Medulla oblongata (tissue), 1 donor: ENCODE results near the gene TXNDC11.

ENCODE experiments used
- DNase-seq: peaks from one replicate; pipeline ENCODE4 v3.0.0-alpha.2; 2015; ENCODE audit errors: extremely low spot score

Gene TXNDC11

DNA sequence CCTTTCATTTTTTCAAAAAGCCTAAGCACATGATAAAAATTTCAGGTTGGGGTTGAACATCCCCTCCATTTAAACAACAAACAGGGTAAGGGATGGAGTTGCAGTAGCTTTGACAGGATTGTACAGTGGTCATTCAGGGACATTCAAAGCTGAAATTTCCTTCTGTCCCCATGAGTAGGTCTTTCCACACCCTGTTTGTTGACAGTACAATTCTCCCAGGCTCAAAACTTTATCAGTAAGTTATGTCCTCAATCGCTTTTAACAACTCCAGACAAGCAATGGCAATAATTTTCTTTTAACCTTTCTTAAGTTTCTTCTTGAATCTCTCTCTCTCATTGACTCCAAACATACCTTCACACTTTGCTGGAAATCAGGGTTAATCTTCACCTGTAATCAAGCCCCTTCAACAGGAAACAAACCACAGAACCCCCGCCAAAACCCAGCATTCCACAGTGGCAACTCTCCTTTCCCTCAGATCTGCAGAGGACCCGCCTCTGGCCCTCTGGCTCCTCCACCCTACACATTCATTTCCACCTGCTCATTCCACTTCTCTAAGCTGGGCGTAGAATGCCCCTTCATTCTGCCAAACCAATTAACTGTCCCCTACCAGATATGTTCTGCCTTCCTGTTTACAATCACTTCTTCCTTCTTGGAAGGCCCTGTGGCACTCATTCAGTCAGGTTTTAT is 20.7 kb downstream of the TXNDC11 start:
- no peak for DNase-seq

DNA sequence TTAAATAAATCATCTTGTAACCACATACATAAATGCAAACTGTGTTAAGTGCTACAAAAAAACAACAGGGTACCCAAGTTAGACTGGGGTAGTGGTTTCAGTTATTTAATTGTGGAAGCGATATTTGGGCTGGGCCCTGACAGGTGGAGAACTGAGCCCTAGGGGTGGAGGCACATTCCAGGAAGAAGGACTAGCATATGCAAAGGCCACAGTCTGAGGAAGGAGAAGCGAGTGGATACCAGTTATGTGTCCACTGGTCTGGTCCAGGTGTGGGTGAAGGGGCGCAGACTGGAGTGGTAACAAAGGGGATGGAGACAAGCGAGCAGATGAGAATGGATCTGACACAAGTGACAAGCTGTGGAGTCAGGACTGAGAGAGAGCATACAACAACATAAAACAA is 22.9 kb downstream of the TXNDC11 start:
- no peak for DNase-seq

DNA sequence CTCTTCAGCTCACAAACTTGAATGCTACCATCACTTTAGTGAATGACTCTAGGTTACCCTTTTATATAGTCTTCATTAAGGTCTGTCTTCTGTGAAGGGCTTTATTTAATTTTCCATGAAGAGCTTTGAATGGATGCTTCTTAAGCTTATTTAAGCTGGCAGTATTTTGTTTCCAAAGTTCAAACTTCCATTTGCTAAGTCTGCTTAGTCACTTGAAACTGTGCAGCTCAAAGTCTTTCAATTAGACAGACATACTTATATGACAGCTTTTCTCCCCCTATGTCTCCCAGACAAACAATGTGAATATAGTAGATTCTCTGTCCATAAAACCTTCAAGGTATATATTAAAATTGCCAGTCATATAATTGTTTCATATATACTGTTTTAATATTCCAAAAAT is 23.5 kb downstream of the TXNDC11 start:
- DNase-seq = no peak

DNA sequence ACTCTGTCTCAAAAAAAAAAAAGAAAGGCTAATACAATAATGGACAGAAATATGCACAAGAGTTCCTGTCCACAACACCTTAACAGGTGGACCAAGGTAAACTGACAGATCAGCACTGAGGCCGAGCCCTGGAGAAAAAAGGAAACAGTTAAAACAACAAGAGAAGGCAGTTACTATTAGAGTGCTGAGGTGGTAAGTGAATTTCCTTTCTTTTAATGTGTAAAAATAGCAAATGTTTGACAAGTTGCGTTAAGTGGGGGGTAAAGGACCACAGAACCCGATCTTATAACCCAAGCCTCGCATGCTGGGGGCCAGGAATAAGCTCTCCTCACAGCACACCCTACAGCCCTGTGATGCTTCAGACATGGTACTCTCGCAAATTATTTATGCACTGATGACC is 24.8 kb downstream of the TXNDC11 start:
- no peak for DNase-seq

DNA sequence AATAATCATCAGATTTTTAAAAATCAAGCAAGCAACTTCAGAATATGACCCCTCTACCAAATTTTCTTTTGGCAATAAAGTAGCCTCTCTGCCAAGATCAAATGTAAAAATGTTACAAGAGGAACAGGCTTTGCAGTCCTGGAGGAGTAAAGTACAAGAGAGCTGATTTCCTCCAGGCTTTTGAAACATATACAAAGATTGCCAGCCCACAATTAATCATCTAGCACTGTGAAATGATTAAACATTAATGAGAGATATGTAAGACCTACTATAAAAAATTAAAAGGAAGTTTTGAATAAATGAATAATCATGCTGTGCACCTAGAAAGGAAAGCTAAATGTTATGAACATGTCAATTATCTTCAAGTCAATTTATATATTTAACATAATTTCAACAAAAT is 26.3 kb downstream of the TXNDC11 start:
- no peak for DNase-seq

DNA sequence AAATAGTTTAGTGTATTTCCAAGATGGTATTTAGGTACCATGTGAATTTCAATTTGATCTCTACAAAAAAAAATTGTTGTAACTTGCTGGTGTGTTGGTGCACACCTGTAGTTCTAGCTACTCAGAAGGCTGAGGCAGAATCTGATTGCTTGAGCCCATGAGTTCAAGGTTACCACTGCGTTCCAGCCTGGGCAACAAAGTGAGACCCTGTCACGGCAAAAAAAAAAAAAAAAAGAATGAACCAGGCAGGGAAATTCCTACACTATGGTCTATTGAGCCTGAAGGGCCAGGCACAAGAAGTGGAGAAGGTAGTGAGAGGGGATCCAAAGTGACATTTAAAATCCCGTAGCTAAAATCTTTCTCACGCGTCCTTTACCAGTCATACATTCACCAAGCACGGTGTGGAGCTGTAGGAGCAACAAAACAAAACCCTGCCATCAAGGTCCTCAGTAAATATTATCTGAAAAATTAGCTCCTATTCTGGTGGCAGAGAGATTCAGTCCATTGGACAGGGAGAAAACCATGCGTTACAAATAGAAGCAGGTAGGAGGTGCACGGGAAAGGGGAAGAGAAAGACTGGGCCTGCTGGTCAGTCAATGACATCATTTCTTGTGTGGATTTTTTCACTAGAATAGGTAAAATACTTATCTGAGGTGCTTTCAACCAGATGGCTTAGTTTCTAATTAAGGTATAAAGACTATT is 27.3 kb downstream of the TXNDC11 start:
- DNase-seq = no peak

DNA sequence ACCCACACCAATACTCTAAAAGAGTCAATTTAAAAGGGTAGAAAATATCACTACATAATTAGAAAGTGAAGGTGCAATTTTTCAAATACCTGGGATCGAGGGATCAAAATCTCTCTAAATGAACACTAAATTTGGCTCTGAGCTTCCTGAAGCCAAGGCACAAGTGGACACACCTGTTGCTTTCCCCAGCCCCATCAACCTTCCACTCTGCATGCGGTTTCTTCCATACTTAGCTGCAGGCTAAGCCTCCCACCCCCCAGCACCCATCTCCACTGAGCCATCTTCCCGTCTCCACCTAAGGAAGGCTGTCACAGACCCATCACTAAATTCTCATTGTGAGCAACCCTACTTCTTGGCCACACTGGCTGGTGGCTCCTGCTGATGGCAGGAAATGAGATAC is 30.5 kb downstream of the TXNDC11 start:
- no peak for DNase-seq

DNA sequence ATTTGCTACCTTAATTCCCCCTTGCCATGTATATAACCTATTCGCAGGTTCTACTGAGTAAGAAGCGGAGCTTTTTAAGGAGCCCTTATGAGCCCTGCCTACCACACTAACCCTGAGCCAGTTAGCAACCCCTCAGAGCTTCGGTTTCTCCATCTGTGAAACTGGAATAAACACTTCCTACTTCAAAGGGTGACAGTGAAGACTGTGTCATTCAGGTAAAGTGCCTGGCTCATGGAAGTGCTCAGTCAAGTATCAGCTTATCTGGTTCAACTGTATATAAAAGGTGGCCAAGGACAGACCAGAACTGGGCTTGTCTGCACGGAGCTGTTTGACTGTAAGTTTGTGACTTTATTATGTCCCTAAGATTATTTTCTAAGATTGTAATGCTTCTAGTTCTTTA is 31.0 kb downstream of the TXNDC11 start:
- no peak for DNase-seq

DNA sequence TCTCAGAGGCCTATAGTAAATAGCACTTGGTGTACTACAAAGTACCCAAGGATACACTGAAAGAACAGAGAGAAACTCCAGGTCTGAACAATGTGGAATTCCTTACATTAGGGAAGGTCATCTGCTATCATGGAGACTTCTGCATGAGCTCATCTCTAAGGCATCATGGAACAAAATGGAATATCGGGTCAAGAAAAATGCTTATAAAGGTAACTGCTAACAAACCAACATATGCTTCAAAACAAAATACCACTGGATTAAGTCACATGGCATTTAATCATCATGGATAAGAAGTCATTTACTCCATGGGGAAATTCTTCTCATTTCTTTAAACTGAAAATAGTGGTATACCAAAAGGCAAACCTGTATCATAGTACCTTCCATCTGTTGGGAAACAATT is 34.2 kb downstream of the TXNDC11 start:
- no peak for DNase-seq

DNA sequence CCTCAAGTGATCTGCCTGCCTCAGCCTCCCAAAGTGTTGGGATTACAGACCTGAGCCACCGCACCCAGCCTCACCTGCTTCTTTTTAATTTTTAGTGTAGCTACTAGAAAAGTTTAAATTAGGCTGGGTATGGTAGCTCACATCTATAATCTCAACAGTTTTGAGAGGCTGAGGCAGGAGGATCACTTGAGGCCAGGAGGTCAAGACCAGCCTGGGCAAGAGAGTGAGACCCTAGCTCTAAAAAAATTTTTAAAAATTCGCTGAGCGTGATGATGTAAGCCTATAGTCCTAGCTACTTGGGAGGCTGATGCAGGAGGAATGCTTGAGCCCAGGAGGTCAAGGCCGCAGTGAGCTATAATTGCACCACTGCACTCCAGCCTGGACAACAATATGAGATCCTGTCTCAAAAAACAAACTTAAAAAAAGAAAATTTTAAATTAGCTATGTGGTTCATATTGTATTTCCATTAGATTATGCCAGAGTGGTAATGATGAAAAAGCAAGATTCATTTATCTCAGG is 34.9 kb downstream of the TXNDC11 start:
- no peak for DNase-seq

DNA sequence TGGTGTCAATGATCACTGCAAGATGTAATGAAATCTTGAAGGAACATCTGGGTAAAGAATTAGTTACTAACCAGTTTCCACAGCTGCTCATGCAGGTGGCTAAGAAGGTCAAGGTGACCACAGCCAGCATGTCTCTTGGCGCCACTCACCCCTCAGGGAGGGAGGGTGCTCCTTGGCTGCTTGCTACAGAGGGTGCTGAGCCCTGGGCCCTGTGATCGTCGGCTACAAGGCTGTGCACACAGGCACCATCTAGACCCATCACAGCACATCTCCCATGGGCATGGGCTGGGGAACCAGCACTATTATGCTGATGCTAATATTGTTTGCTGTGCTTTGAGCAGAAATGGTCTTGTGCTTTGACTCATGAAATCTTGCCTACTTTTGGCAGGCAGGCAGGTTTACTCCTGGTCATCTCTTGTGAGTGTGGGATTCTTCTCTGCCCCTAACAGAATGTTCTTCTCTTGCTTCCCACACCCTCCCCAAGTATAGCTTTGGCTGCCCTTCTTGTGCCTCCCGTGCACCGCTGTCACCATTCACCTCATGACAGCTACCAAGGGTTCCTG is 36.4 kb downstream of the TXNDC11 start:
- DNase-seq = peak; percentile 68

DNA sequence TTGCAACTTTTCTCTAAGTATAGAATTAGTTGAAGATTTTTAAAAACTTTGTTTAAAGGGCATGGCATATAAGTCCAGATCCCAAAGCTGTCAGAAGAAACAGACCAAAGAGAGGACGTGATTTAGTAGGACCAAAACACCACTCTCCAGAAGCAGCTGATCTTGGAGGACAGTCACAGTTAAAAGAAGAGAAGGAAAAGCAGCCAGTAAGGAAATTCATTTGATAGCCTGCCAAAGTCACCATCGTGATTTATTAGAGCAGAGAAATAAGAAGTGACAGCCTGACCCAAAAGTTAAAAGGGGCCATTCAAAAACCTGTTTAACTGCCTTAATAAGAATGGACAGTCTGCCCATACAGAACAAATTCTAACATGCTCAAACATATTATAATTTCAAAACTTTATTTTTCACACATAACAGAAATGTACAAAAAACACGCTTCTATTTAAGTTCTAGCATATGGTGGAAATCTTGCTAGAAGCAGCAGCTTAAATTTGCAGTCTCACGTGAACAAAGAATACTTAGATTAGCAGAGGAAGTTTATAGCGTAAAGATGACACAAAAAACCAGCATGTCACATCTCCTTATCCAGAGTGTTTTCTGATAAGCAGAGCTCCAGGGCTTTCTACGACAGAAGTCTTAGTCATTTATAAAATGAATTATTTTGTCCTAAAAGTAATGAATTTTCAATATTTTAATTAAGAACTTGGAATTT is 37.2 kb downstream of the TXNDC11 start:
- DNase-seq = peak; percentile 65

DNA sequence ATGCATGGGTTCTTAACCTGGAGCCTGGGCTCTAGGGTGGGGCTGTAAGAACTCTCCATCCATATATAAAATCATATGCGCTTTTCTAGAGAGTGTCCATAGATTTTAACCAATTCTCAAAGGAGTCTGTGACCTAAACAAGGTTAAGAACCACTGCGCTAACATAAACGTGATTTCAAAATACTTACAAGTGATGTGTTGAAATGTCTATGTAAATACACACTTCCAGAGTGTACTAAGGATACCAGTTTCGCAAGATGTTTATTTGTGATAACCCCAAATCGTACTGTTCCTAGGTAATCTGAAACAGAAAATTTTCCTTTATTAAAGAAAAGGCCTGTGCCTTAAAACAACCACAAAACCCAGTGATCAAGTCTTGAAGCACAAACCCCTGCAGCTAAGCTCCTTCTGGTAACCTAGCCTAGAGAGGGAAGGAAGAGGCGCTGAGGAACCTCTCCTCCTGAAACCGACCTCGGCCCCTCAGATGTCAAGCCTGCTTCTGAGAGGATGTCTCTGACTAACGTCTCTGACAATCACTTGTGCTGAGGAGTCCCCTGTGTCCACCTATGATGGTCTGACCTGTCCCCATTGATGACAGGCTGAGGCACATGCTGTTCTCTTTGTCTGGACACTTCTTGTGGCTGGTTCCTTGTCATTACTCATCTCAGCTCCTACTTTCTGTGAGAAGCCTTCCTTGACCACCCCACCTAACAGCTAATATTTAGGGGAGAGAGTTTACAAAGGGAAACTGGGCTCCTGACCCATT is 42.2 kb downstream of the TXNDC11 start:
- no peak for DNase-seq

DNA sequence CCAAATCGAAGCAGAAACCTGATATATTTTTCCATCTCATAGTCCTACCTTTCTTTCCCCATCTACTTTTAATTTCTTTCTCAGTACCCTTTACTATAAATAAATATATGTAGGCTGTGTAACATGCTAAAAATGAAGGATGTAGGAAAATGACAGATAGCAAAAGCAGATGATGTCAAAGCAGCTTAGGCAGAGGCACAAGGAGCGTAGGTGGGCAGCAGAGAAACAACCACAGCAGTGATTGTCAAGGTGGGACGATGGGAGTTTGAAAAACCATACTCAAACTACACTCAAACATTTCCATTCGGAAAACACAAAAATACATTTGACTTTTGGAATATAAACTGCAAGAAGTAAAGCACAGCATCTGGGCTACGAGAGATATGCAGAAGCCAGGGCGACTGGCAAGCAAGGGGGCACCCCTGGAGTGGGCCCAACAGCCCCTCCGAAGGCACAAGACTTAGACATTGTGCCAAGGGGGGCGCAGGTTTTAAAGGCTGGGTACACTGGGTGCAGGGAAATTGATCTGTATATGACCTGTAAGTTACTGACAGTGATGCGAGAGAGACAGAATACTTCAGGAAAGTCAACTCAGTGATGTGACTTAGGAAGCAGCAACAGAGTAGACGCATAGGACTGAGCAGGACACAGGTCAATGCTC is 43.3 kb downstream of the TXNDC11 start:
- no peak for DNase-seq

DNA sequence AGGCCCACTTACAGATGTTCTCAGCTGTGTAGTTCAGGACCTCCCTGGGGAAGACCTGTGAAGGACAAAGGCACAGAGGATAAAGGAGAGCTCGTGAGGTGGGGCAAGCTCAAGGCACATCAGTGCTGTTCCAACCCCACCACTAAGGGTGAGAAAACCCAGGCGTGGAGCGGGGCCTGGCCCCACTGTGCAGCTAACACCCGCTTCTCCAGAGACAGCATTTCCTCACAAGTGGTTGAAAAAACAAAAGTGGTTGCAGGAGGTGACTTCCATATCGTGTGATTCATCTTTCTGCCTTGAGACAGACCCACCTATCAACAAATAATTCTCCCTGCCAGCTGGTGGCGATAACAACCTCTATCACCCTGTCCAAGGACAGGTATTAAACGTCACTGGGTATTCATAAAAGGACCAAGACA is 44.4 kb downstream of the TXNDC11 start:
- DNase-seq = no peak

DNA sequence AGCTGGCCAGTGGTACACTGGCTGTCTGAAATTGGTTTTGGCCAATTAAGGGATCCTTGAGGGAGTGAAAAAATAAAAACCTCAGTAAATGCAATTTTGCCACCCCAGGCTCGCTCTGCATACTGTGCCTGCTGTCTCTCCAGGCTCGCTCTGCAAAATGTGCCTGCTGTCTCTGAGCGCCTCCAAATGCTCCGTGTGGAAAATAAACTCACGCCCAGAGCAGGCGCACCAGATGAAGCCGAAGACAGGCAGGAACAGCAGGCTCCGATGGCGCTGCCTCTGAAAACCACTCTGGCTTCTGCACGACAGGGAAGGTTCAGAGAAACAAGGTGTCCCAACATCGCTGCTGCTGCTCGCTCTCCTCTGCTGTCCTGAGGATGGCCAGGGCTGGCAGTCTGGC is 45.3 kb downstream of the TXNDC11 start:
- no peak for DNase-seq

DNA sequence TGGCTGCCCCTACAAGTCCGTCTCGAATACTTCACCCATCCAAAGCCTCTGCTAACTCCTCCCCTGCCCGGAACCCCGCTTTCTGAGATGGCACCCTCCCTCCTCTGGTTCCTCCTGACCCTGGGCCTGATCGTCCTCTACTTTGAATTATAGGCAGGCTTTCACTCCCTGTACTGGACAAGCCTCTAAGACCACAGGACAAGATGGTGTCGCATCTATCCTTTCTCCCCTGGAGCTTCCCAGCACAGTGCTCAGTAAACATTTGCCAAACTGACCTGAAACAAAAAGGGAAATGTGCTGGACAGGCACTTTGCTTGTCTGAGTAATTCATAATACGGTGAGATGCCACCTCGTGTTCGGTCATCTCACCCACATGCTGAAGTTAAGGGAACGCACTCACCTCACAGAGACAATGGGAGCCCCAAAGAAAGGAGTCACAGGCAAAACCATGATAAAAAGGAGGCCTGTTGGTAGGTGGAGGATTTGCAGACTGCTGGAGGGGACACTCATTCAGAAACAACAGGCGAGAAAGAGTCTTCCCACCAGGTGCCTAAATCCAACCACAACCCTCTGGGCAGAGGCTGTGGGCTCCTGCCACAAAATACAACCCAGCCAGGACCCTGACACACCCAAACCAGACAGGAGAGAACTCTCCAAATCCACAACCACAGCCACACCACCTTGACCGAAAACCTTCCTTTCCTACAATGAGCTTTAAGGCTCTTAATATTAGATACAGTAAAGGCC is 46.2 kb downstream of the TXNDC11 start:
- no peak for DNase-seq

DNA sequence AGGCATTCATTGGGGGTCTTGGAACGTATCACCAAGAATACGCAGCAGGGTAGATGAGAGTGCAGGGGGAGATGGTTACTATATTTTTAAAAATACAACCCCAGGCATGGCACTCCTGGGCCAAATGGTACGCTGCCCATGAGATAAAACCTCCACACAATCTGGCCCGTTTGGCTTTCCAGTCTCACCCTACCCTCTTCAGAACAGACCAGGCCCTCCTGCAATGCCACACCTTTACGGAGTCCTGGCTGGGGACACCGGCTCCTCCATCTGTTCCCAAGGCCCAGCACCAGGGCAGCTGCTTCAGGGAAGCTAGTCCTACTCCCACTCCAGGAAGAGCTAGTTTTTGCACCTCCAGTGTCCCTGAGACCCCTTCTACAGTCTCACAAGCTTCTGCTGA is 50.0 kb downstream of the TXNDC11 start:
- no peak for DNase-seq

DNA sequence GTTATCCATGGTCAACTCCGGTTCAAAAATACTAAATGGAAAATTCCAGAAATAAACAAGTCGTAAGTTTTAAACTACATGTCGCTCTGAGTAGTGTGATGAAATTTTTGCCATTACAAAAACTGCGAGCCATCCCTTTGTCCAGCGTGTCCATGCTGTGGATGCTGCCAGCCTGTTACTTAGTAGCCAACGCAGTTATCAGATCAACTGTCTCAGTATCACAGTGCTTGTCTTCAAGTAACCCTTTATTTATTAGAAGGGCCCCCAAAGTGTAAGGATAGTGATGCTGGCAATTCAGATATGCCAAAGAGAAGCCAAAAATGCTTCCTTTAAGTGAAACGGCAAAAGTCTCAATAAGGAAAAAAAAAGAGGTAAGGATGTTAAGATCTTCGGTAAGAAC is 50.5 kb downstream of the TXNDC11 start:
- DNase-seq = no peak

DNA sequence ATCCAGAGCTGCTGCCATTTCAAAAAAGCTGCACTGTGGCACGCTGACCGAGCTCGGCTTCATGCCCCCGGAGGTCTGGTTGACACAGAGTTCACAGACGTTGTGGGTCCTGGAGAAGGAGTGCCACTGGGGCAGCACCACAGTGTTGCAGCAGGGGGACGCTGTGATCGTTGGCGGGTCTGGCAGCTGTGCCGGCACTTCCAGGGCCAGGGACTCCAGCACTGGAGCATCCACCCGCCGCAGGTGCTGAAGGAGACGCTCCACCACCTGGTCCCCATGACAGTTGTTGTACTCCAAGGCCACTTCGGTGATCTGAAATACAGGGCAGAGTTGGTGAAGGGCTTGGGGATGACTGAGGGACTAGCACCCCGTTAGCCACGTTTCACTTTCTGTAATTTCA is 50.9 kb downstream of the TXNDC11 start:
- DNase-seq = no peak
